B cell (primary cell): ENCODE results near the gene FRMD4A. TPM values are rescaled to one million over a fixed set of nuclear protein-coding genes. Genes with fewer than 3 reads are reported as not detected.

Experiments used
- ATAC-seq: fragments of 200-7000 bp; cut with Tn5 transposase; one replicate; pipeline ENCODE4 v1.10.0; 2021; ENCODE audit warnings: low read depth, mild to moderate bottlenecking, moderate number of reproducible peaks, moderate library complexity
- CTCF ChIA-PET: fragments of 350-600 bp; sonication (Branson Sonifier 250); formaldehyde crosslinking; loops from one replicate; lab custom pipeline; 2021; ENCODE audit warnings: antibody characterized with exemption, inconsistent platforms; lab: Charles Lee
- POLR2A ChIA-PET: fragments of 350-600 bp; sonication (Branson Sonifier 250); formaldehyde crosslinking; loops from one replicate; lab custom pipeline; 2021; ENCODE audit warnings: antibody characterized with exemption; lab: Charles Lee
- DNase-seq: peaks from one replicate; pipeline ENCODE4 v3.0.0; 2013
- H2AFZ ChIP-seq: 2 replicates; pipeline ENCODE4 v1.6.1; 2012; ENCODE audit warnings: mild to moderate bottlenecking, low read depth, low read length; ENCODE audit not compliant: insufficient read depth, poor library complexity, severe bottlenecking
- H3K27ac ChIP-seq, 2 donors: 1 replicate in 1 of 2; 2 replicates in 1 of 2; pipeline ENCODE4 v1.5.1; 2012 to 2013; ENCODE audit warnings: low read length in 2 of 2, mild to moderate bottlenecking in 2 of 2, moderate library complexity in 1 of 2
- H3K27me3 ChIP-seq, 4 experiments: fragments of 200-600 bp in 1 of 4; sonication (generic) in 1 of 4; replicated peaks in 1 of 4; 1 replicate in 2 of 4; 2 replicates in 2 of 4; pipeline versions ENCODE4 v1.6.1 to v1.7.0; 2013 to 2016; ENCODE audit warnings: low read length in 3 of 4, mild to moderate bottlenecking in 2 of 4, mixed read lengths in 1 of 4, moderate library complexity in 1 of 4; ENCODE audit not compliant: insufficient read depth in 4 of 4, control insufficient read depth in 3 of 4; ENCODE audit errors: control extremely low read depth in 1 of 4
- H3K36me3 ChIP-seq, 2 experiments: replicated peaks in 1 of 2; 1 replicate in 1 of 2; 2 replicates in 1 of 2; pipeline versions ENCODE4 v1.6.1 to v1.7.1; 2013; ENCODE audit warnings: low read length in 1 of 2; ENCODE audit not compliant: insufficient read depth in 2 of 2, control insufficient read depth in 1 of 2; ENCODE audit errors: control extremely low read depth in 1 of 2, extremely low read depth in 1 of 2
- H3K4me1 ChIP-seq, 2 donors: fragments of 200-600 bp in 1 of 2; sonication (generic) in 1 of 2; 1 replicate in 1 of 2; 2 replicates in 1 of 2; pipeline versions ENCODE4 v1.5.1 to v1.6.1; 2013 to 2017; ENCODE audit warnings: low read length in 2 of 2; ENCODE audit not compliant: control insufficient read depth in 2 of 2, insufficient read depth in 2 of 2
- H3K4me2 ChIP-seq: replicated peaks from 2 replicates; pipeline ENCODE3; 2012; ENCODE audit warnings: mild to moderate bottlenecking, low read depth, low read length; ENCODE audit not compliant: poor library complexity, severe bottlenecking
- H3K4me3 ChIP-seq, 5 experiments: fragments of 200-600 bp in 1 of 5; sonication (generic) in 1 of 5; 1 replicate in 3 of 5; 2 replicates in 2 of 5; pipeline versions ENCODE4 v1.5.1 to v1.7.0; 2011 to 2016; ENCODE audit warnings: low read length in 4 of 5, mild to moderate bottlenecking in 4 of 5, low read depth in 2 of 5, control low read depth in 1 of 5, moderate library complexity in 1 of 5; ENCODE audit not compliant: insufficient read depth in 1 of 5; ENCODE audit errors: control extremely low read depth in 1 of 5, extremely low read depth in 1 of 5
- H3K79me2 ChIP-seq: fragments of 200-600 bp; sonication (generic); one replicate; pipeline ENCODE4 v1.6.0; 2016; ENCODE audit warnings: low read length; ENCODE audit not compliant: control insufficient read depth, insufficient read depth
- H3K9ac ChIP-seq: fragments of 200-600 bp; sonication (generic); 2 replicates; pipeline ENCODE4 v1.6.1; 2017; ENCODE audit warnings: mild to moderate bottlenecking, low read length, moderate library complexity
- H3K9me3 ChIP-seq, 3 donors: one replicate each; pipeline versions ENCODE4 v1.6.1 to v1.7.1; 2013; ENCODE audit warnings: low read length in 2 of 3; ENCODE audit not compliant: control insufficient read depth in 2 of 3, insufficient read depth in 1 of 3; ENCODE audit errors: control extremely low read depth in 1 of 3
- H4K20me1 ChIP-seq: 2 replicates; pipeline ENCODE4 v1.6.0; 2012; ENCODE audit warnings: mild to moderate bottlenecking, low read length; ENCODE audit not compliant: insufficient read depth, control insufficient read depth, poor library complexity, severe bottlenecking
- H3K27ac Mint-ChIP-seq: one replicate; pipeline ENCODE4 v1.8.0; 2021; ENCODE audit warnings: mixed read lengths
- H3K27me3 Mint-ChIP-seq: one replicate; pipeline ENCODE4 v1.8.0; 2021; ENCODE audit warnings: mixed read lengths
- H3K4me1 Mint-ChIP-seq: one replicate; pipeline ENCODE4 v1.8.0; 2021; ENCODE audit warnings: mixed read lengths
- H3K4me3 Mint-ChIP-seq: one replicate; pipeline ENCODE4 v1.8.0; 2021; ENCODE audit warnings: mixed read lengths
- H3K9me3 Mint-ChIP-seq: one replicate; pipeline ENCODE4 v1.8.0; 2022; ENCODE audit warnings: mixed read lengths; ENCODE audit not compliant: insufficient read depth
- EZH2 ChIP-seq: IDR thresholded peaks from 2 replicates; pipeline ENCODE4 v1.6.1; 2012; ENCODE audit warnings: borderline replicate concordance, low read depth, mild to moderate bottlenecking, moderate library complexity, low read length; ENCODE audit not compliant: insufficient read depth, poor library complexity, severe bottlenecking
- WGBS: methylation state at CpG from one replicate; pipeline ENCODE4 v1.1.5; 2013; ENCODE audit warnings: missing lambda C conversion rate; ENCODE audit not compliant: insufficient coverage; 5-methylcytosine and 5-hydroxymethylcytosine counted together
- intact Hi-C: fragments of 100-400 bp; cut with micrococcal nuclease; formaldehyde crosslinking; loops from one replicate; pipeline ENCODE4 v1.10.0; 2022
- polyA plus RNA-seq: library from polyadenylated mRNA; depleted of rRNA; stranded (reverse); fragments of >200 nt; gene quantifications from 2 replicates; pipeline ENCODE4 v1.2.3, GENCODE V29; 2012
- total RNA-seq, 2 donors: library from RNA; stranded (reverse); fragments of 120-200 nt in 1 of 2; gene quantifications; 1 replicate in 1 of 2; 2 replicates in 1 of 2; pipeline versions ENCODE4 v1.2.3 to v1.2.4, GENCODE V29; 2013 to 2022
- TF ChIP-seq, protein P1 (sequence below): fragments of 200-600 bp; IDR thresholded peaks from one replicate; pipeline ENCODE4 v1.8.0; 2022; ENCODE audit warnings: antibody characterized with exemption, mild to moderate bottlenecking

FRMD4A gene
- total and polyA plus RNA-seq, 2 donors (not counting 1 experiment from before 2014, with no cell fraction given): 0.76 to 3.4 TPM

DNA sequence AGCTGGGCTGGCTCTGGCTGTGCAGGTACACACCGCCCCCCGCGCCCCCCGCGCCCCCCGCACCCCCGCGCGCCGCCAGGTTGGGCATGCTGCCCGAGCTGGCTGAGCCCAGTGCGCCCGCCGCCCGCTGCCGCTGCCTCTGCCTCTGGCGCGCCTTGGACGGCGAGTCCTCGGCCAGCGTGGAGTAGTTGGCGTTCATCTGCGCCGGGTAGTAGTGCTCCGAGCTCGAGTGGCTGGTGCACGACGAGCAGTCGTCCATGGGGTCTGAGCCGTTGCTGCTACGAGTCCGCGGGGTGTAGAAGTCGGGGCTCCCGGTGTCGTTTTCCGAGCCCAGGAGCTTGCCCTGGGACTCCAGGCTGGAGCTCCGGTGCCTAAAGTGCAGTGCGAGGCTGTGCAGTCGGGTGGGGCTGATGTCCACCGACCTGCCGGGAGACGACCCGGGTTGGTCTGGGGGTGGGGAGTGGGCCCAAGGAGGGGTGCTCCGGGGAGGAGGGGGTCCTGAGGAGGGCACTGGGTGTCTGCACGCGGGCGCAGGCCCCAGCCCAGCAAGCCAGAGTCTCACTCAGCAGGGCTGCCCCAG lies 673.5 kb downstream of the FRMD4A start:
- H3K27ac Mint-ChIP-seq: no peak overlapping the region
- peaks cover 9% of the 10 kb centered on the region for H3K4me1 Mint-ChIP-seq
- POLR2A ChIA-PET: interaction anchor here (0.6 kb wide), 1 partner anchor 19 kb away, joined by 5 read pairs; no protein-coding TSS in a partner anchor
- no peak overlapping the region for H3K9ac ChIP-seq
- ATAC-seq: no peak
- no peak overlapping the region for H3K4me3 Mint-ChIP-seq
- no peaks in the 10 kb centered on the region for H3K36me3 ChIP-seq
- peaks cover 7 to 16% of the 10 kb centered on the region in 2 donors for H3K4me1 ChIP-seq
- H2AFZ ChIP-seq: no peak overlapping the region
- 95% methylated on average over 48 of the region's 49 CpGs for WGBS
- peaks cover 0 to 7% (median 0%) of the 10 kb centered on the region in 4 experiments for H3K27me3 ChIP-seq
- CTCF ChIA-PET: interaction anchor here (0.6 to 0.8 kb wide), 3 partner anchors 120 to 1210 kb away, joined by 3 to 5 read pairs (median 4); no protein-coding TSS in a partner anchor
- no peak overlapping the region for H3K4me3 ChIP-seq
- DNase-seq: no peak
- no peaks in the 10 kb centered on the region for H3K27me3 Mint-ChIP-seq
- no peak overlapping the region for H3K27ac ChIP-seq
- TF ChIP-seq, protein P1, sequence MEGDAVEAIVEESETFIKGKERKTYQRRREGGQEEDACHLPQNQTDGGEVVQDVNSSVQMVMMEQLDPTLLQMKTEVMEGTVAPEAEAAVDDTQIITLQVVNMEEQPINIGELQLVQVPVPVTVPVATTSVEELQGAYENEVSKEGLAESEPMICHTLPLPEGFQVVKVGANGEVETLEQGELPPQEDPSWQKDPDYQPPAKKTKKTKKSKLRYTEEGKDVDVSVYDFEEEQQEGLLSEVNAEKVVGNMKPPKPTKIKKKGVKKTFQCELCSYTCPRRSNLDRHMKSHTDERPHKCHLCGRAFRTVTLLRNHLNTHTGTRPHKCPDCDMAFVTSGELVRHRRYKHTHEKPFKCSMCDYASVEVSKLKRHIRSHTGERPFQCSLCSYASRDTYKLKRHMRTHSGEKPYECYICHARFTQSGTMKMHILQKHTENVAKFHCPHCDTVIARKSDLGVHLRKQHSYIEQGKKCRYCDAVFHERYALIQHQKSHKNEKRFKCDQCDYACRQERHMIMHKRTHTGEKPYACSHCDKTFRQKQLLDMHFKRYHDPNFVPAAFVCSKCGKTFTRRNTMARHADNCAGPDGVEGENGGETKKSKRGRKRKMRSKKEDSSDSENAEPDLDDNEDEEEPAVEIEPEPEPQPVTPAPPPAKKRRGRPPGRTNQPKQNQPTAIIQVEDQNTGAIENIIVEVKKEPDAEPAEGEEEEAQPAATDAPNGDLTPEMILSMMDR: no peak
- no peak for TF ChIP-seq EZH2
- no peak overlapping the region for H3K4me2 ChIP-seq
- intact Hi-C loops: no loop called here
- no peaks in the 10 kb centered on the region for H3K9me3 Mint-ChIP-seq
- no peaks in the 10 kb centered on the region for H4K20me1 ChIP-seq
- H3K79me2 ChIP-seq: no peaks in the 10 kb centered on the region
- no peaks in the 10 kb centered on the region for H3K9me3 ChIP-seq

DNA sequence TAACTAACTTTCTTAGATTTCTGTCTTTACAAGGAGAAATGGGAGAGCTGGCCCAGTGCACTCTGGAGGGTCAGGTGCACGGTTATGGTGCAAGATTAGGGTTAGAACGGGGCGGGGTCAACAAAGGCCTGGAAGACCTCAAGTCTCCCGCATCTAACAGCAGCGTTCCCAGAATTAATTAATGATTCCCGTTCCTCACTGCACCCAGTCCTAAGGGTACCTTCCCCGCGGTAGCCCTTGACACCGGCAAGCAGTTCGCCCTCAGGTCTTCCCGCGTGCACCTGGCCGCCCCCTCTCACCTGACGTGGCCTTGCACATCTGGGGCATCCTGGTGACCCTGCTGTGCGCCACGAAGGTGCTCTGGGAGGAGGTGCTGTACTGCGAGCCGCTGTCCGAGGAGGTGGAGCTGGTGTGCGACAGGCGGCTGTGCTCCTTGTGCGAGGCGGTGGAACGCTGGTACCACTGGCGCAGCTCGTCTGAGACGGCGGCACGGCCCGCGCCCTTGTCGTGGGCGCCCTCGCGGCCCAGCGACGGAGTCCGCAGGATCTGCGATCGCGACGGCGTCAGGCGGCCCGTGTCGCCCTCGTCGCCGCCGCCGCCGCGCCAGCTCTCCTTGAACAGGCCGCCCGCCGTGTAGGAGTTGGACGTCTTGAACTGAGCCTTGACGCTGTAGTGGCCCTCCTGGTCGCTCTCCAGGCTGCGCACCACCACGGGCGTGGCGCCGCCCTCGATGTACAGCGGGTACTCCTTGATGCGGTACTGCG lies 674.2 kb downstream of the FRMD4A start:
- H3K27me3 ChIP-seq: peaks cover 0 to 7% (median 0%) of the 10 kb centered on the region in 4 experiments
- Mint-ChIP-seq H3K9me3 (no peaks in the 10 kb centered on the region), H3K4me1 (peaks cover 9% of the 10 kb centered on the region), H3K4me3 (no peak overlapping the region), H3K27me3 (no peaks in the 10 kb centered on the region), H3K27ac (no peak overlapping the region)
- H4K20me1 ChIP-seq: no peaks in the 10 kb centered on the region
- WGBS: 99% methylated on average over 67 of the region's 68 CpGs
- ChIA-PET POLR2A (no interaction called here), CTCF (interaction anchor here (1.1 kb wide), 1 partner anchor 120 kb away, joined by 3 read pairs; no protein-coding TSS in a partner anchor)
- H3K79me2 ChIP-seq: no peaks in the 10 kb centered on the region
- ATAC-seq: no peak
- intact Hi-C loops: no loop called here
- TF ChIP-seq EZH2: no peak
- TF ChIP-seq, protein P1: no peak
- H3K36me3 ChIP-seq: no peaks in the 10 kb centered on the region
- peaks cover 7 to 16% of the 10 kb centered on the region in 2 donors for H3K4me1 ChIP-seq
- H3K4me3 ChIP-seq: no peak overlapping the region
- no peak overlapping the region for H2AFZ ChIP-seq
- no peaks in the 10 kb centered on the region for H3K9me3 ChIP-seq
- no peak for DNase-seq
- no peak overlapping the region for H3K27ac ChIP-seq
- H3K4me2 ChIP-seq: no peak overlapping the region
- H3K9ac ChIP-seq: no peak overlapping the region
